ENCODE measurements around the gene CCL22.
A peak's percentile ranks its signal among the peaks of the same experiment; 100 is the strongest.

Gene CCL22

DNA sequence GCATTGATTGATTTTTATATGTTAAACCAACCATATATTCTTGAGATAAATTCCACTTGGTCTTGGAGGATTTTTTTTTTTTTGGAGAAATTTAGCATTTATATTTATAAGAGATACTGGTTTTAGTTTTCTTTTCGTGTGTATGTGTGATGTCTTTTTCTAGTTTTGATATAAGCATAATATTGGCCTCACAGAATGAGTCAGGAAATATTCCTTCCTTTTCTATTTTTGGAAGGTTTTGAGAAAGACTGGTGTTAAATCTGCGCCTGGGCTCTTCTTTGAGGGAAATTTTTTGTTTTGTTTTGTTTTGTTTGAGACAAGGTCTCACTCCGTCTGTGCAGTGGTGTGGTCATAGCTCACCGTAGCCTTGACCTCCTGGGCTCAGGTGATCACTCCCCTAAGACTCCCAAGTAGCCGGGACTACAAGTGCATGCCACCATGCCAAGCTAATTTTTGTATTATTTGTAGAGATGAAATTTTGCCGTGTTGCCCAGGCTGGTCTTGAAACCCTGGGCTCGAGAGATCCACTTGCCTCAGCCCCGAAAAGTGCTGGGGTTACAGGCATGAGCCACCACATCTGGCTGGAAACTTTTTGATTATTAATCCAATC lies 28.8 kb upstream of the CCL22 start:
- Mint-ChIP-seq H3K9me3 (peaks cover 10% of the 10 kb centered on the region), H3K36me3 (ENCODE audit: low read depth) (no peaks in the 10 kb centered on the region), H3K27ac (no peak overlapping the region), H3K4me3 (no peak overlapping the region), H3K4me1 (no peaks in the 10 kb centered on the region), H3K27me3 (ENCODE audit: low read depth) (no peaks in the 10 kb centered on the region)
- TF ChIP-seq, protein P1, sequence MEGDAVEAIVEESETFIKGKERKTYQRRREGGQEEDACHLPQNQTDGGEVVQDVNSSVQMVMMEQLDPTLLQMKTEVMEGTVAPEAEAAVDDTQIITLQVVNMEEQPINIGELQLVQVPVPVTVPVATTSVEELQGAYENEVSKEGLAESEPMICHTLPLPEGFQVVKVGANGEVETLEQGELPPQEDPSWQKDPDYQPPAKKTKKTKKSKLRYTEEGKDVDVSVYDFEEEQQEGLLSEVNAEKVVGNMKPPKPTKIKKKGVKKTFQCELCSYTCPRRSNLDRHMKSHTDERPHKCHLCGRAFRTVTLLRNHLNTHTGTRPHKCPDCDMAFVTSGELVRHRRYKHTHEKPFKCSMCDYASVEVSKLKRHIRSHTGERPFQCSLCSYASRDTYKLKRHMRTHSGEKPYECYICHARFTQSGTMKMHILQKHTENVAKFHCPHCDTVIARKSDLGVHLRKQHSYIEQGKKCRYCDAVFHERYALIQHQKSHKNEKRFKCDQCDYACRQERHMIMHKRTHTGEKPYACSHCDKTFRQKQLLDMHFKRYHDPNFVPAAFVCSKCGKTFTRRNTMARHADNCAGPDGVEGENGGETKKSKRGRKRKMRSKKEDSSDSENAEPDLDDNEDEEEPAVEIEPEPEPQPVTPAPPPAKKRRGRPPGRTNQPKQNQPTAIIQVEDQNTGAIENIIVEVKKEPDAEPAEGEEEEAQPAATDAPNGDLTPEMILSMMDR (IDR thresholded peaks at IDR 0.05; ENCODE audit: unreplicated experiment in 3 of 3), result no peak

DNA sequence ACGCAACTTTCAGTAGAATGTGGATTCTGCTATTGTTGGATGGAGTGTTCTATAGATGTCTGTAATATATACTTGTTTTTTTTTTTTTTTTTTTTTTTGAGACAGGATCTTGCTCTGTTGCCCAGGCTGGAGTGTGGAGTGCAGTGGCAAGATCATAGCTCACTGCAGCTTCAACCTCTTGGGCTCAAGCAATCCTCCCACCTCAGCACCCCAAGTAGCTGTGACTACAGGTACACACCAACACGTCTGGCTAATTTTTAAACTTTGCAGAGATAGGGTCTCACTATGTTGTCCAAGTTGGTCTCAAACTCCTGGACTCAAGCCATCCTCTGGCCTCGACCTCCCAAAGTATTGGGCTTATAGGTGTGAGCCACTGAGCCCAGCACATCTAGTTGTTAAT lies 27.2 kb upstream of the CCL22 start:
- H3K4me3 Mint-ChIP-seq, result no peak overlapping the region
- no peaks in the 10 kb centered on the region for H3K27me3 Mint-ChIP-seq (ENCODE audit: low read depth)
- H3K4me1 Mint-ChIP-seq, result no peaks in the 10 kb centered on the region
- H3K27ac Mint-ChIP-seq, result no peak overlapping the region
- H3K36me3 Mint-ChIP-seq (ENCODE audit: low read depth), result no peaks in the 10 kb centered on the region
- TF ChIP-seq, protein P1 (IDR thresholded peaks at IDR 0.05; ENCODE audit: unreplicated experiment in 3 of 3), result no peak
- peaks cover 5% of the 10 kb centered on the region for H3K9me3 Mint-ChIP-seq

DNA sequence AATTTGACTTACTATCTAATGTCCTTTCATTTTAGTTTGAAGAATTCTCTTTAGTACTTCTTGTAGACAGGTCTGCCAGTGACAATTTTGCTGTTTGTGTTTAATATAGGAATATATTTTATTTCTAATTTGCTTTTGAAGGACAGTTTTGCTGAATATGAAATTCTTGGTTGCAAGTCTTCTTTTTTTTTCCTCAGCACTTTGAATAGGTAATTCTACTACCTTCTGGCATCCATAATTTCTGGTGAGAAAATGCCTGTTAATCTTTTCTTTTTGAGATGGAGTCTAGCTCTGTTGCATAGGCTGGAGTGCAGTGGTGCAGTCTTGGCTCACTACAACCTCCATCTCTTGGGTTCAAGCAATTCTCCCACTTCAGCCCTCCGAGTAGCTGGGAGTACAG lies 25.2 kb upstream of the CCL22 start:
- H3K4me1 Mint-ChIP-seq, result no peaks in the 10 kb centered on the region
- TF ChIP-seq, protein P1 (IDR thresholded peaks at IDR 0.05; ENCODE audit: unreplicated experiment in 3 of 3), result no peak
- H3K9me3 Mint-ChIP-seq, result peaks cover 8% of the 10 kb centered on the region
- H3K27ac Mint-ChIP-seq, result no peak overlapping the region
- H3K27me3 Mint-ChIP-seq (ENCODE audit: low read depth), result no peaks in the 10 kb centered on the region
- no peak overlapping the region for H3K4me3 Mint-ChIP-seq
- no peaks in the 10 kb centered on the region for H3K36me3 Mint-ChIP-seq (ENCODE audit: low read depth)

DNA sequence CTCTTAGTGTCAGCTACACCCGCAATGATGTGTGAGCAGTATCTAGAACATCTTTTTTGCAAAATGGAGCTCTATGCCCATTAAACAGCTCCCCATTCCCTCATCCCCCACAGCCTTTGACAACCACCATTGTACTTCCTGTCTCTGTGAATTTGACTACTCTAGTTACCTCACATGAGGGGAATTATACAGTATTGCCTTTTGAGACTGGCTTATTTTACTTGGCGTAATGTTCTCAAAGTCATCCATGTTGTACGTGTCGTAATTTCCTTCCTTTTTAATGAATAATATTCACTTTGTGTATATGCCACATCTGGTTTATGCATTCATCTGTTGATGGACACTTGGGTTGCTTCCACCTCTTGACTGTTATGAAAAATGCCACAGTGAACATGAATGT lies 23.2 kb upstream of the CCL22 start:
- no peaks in the 10 kb centered on the region for H3K36me3 Mint-ChIP-seq (ENCODE audit: low read depth)
- no peak overlapping the region for H3K27ac Mint-ChIP-seq
- H3K27me3 Mint-ChIP-seq (ENCODE audit: low read depth), result no peaks in the 10 kb centered on the region
- no peaks in the 10 kb centered on the region for H3K4me1 Mint-ChIP-seq
- TF ChIP-seq, protein P1 (IDR thresholded peaks at IDR 0.05; ENCODE audit: unreplicated experiment in 3 of 3), result no peak
- peaks cover 13% of the 10 kb centered on the region for H3K9me3 Mint-ChIP-seq
- no peak overlapping the region for H3K4me3 Mint-ChIP-seq

DNA sequence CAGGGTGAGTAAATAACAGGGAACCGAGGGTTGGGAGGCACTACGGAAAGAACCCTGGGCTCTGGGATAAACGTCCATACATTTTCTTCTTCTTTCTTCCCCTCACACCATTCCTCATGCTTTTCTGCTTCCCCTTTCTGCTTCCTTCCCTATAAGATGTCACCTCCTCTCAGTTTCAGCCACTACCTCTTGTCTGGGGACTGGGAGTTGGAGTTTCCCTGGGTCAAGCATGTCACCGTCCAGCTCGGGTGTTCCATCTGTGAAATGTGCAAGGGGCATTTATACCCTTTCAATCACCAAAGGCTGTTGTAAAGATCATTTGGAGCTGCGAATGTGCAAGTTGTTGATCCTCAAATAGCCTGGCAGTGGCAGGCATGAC lies 17.5 kb upstream of the CCL22 start:
- H3K27me3 Mint-ChIP-seq (ENCODE audit: low read depth), result peaks cover 3% of the 10 kb centered on the region
- H3K4me3 Mint-ChIP-seq, result no peak overlapping the region
- no peaks in the 10 kb centered on the region for H3K36me3 Mint-ChIP-seq (ENCODE audit: low read depth)
- peaks cover 11% of the 10 kb centered on the region for H3K9me3 Mint-ChIP-seq
- no peaks in the 10 kb centered on the region for H3K4me1 Mint-ChIP-seq
- H3K27ac Mint-ChIP-seq, result peak overlapping the region in 1 of 3 experiments; percentile 32
- TF ChIP-seq, protein P1 (IDR thresholded peaks at IDR 0.05; ENCODE audit: unreplicated experiment in 3 of 3), result no peak
